ENCODE data around the gene SCN2B.

DNA sequence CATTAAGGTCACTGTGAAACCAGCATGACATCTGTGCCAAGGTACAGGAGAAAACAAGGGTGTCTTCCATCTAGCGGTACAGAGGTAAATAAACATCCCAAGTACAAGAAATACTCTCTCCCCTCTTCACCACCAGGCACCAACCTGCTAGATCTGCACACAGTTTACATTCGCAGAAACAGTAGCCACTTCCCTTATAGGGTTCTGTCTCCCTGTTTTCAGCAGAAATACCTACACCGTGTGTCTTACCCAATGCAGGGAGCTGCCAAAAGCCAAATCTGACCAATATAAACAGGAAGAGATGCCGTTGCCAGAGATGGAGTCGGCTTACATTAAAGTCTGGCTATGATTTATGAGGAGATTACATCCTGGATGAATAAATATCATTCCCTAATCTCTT lies 25.0 kb downstream of the SCN2B start:
- TF ChIP-seq, protein P1, sequence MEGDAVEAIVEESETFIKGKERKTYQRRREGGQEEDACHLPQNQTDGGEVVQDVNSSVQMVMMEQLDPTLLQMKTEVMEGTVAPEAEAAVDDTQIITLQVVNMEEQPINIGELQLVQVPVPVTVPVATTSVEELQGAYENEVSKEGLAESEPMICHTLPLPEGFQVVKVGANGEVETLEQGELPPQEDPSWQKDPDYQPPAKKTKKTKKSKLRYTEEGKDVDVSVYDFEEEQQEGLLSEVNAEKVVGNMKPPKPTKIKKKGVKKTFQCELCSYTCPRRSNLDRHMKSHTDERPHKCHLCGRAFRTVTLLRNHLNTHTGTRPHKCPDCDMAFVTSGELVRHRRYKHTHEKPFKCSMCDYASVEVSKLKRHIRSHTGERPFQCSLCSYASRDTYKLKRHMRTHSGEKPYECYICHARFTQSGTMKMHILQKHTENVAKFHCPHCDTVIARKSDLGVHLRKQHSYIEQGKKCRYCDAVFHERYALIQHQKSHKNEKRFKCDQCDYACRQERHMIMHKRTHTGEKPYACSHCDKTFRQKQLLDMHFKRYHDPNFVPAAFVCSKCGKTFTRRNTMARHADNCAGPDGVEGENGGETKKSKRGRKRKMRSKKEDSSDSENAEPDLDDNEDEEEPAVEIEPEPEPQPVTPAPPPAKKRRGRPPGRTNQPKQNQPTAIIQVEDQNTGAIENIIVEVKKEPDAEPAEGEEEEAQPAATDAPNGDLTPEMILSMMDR (IDR thresholded peaks at IDR 0.05): no peak
- TF ChIP-seq ZFX (IDR thresholded peaks at IDR 0.05; ENCODE audit: borderline replicate concordance): no peak

Measured in 22Rv1 (cell line).